ENCODE measurements around the gene IGSF21. TPM values are rescaled to one million over a fixed set of nuclear protein-coding genes. Genes with fewer than 3 reads are reported as not detected.
"Not testable (repeated sequence)": the region's sequence is repeated elsewhere in the genome, so short reads cannot be mapped to it uniquely, and the experiment has no call there.

IGSF21 gene
- total RNA-seq, 1 experiment from 2014 or later: not detected

- H3K4me3 Mint-ChIP-seq (ENCODE audit: low read depth, unreplicated experiment): no peak overlapping the region
- H3K27ac Mint-ChIP-seq (ENCODE audit: unreplicated experiment): no peak overlapping the region
- no peaks in the 10 kb centered on the region for H3K4me1 Mint-ChIP-seq (ENCODE audit: low read depth, unreplicated experiment)
- no peak for TF ChIP-seq CTCF (IDR thresholded peaks at IDR 0.05; ENCODE audit: unreplicated experiment)
- intact Hi-C loops (cut with micrococcal nuclease; ENCODE audit: unreplicated experiment): no loop called here
- CTCF ChIA-PET: no interaction called here
- H3K36me3 Mint-ChIP-seq (ENCODE audit: insufficient read depth, unreplicated experiment): no peaks in the 10 kb centered on the region
- H3K27me3 Mint-ChIP-seq (ENCODE audit: unreplicated experiment): peaks cover 78% of the 10 kb centered on the region
- no peaks in the 10 kb centered on the region for H3K9me3 Mint-ChIP-seq (ENCODE audit: low read depth, unreplicated experiment)
- no TSS peak for BruUV-seq (replicated peaks)
- DNase-seq: peak; percentile 15
These were observed 252.7 kb downstream of the IGSF21 start for GRCh38 chr1:18360251-18360650.

GRCh38 chr1:18362150-18362549 lies 254.6 kb downstream of the IGSF21 start:
- H3K4me3 Mint-ChIP-seq (ENCODE audit: low read depth, unreplicated experiment): no peak overlapping the region
- H3K9me3 Mint-ChIP-seq (ENCODE audit: low read depth, unreplicated experiment): peaks cover 6% of the 10 kb centered on the region
- no peak overlapping the region for H3K27ac Mint-ChIP-seq (ENCODE audit: unreplicated experiment)
- no peak for DNase-seq
- no peaks in the 10 kb centered on the region for H3K4me1 Mint-ChIP-seq (ENCODE audit: low read depth, unreplicated experiment)
- H3K27me3 Mint-ChIP-seq (ENCODE audit: unreplicated experiment): peaks cover 75% of the 10 kb centered on the region
- TF ChIP-seq CTCF (IDR thresholded peaks at IDR 0.05; ENCODE audit: unreplicated experiment): no peak
- H3K36me3 Mint-ChIP-seq (ENCODE audit: insufficient read depth, unreplicated experiment): no peaks in the 10 kb centered on the region
- intact Hi-C loops (cut with micrococcal nuclease; ENCODE audit: unreplicated experiment): no loop called here
- CTCF ChIA-PET: no interaction called here
- BruUV-seq (replicated peaks): no TSS peak

GRCh38 chr1:18363436-18363835 lies 255.8 kb downstream of the IGSF21 start:
- no peak for TF ChIP-seq CTCF (IDR thresholded peaks at IDR 0.05; ENCODE audit: unreplicated experiment)
- no peaks in the 10 kb centered on the region for H3K4me1 Mint-ChIP-seq (ENCODE audit: low read depth, unreplicated experiment)
- no TSS peak for BruUV-seq (replicated peaks)
- peaks cover 6% of the 10 kb centered on the region for H3K9me3 Mint-ChIP-seq (ENCODE audit: low read depth, unreplicated experiment)
- CTCF ChIA-PET: no interaction called here
- H3K36me3 Mint-ChIP-seq (ENCODE audit: insufficient read depth, unreplicated experiment): no peaks in the 10 kb centered on the region
- DNase-seq: no peak
- H3K4me3 Mint-ChIP-seq (ENCODE audit: low read depth, unreplicated experiment): no peak overlapping the region
- intact Hi-C loops (cut with micrococcal nuclease; ENCODE audit: unreplicated experiment): no loop called here
- H3K27me3 Mint-ChIP-seq (ENCODE audit: unreplicated experiment): peaks cover 63% of the 10 kb centered on the region
- no peak overlapping the region for H3K27ac Mint-ChIP-seq (ENCODE audit: unreplicated experiment)

- H3K4me1 Mint-ChIP-seq (ENCODE audit: low read depth, unreplicated experiment): no peaks in the 10 kb centered on the region
- DNase-seq: no peak
- no TSS peak for BruUV-seq (replicated peaks)
- CTCF ChIA-PET: no interaction called here
- H3K4me3 Mint-ChIP-seq (ENCODE audit: low read depth, unreplicated experiment): no peak overlapping the region
- H3K27ac Mint-ChIP-seq (ENCODE audit: unreplicated experiment): no peak overlapping the region
- intact Hi-C loops (cut with micrococcal nuclease; ENCODE audit: unreplicated experiment): no loop called here
- peaks cover 70% of the 10 kb centered on the region for H3K27me3 Mint-ChIP-seq (ENCODE audit: unreplicated experiment)
- no peaks in the 10 kb centered on the region for H3K36me3 Mint-ChIP-seq (ENCODE audit: insufficient read depth, unreplicated experiment)
- H3K9me3 Mint-ChIP-seq (ENCODE audit: low read depth, unreplicated experiment): peaks cover 6% of the 10 kb centered on the region
- no peak for TF ChIP-seq CTCF (IDR thresholded peaks at IDR 0.05; ENCODE audit: unreplicated experiment)
These were observed 257.6 kb downstream of the IGSF21 start for GRCh38 chr1:18365099-18365705.

GRCh38 chr1:18372505-18372904 lies 264.9 kb downstream of the IGSF21 start:
- H3K4me1 Mint-ChIP-seq (ENCODE audit: low read depth, unreplicated experiment); CTCF ChIA-PET; H3K4me3 Mint-ChIP-seq (ENCODE audit: low read depth, unreplicated experiment); DNase-seq; intact Hi-C loops (cut with micrococcal nuclease; ENCODE audit: unreplicated experiment); H3K27ac Mint-ChIP-seq (ENCODE audit: unreplicated experiment); BruUV-seq (replicated peaks); H3K36me3 Mint-ChIP-seq (ENCODE audit: insufficient read depth, unreplicated experiment); H3K9me3 Mint-ChIP-seq (ENCODE audit: low read depth, unreplicated experiment): not testable (repeated sequence)
- peaks cover 54% of the 10 kb centered on the region for H3K27me3 Mint-ChIP-seq (ENCODE audit: unreplicated experiment)
